Measurements from ENCODE around the gene IFNG-AS1. TPM values are rescaled to one million over a fixed set of nuclear protein-coding genes. Genes with fewer than 3 reads are reported as not detected.

Gene IFNG-AS1
- total and polyA plus RNA-seq, 7 donors = 0.29 TPM; not detected in 6

GRCh38 chr12:67943141-67943892 lies 45.9 kb upstream of the IFNG-AS1 start:
- H3K4me1 ChIP-seq = peaks cover 0 to 41% (median 17%) of the 10 kb centered on the region in 4 donors
- no peaks in the 10 kb centered on the region for H3K27me3 ChIP-seq
- 12 to 16% methylated on average over 5 of the region's 5 CpGs for WGBS, 2 donors
- no peaks in the 10 kb centered on the region for H3K36me3 ChIP-seq
- no peaks in the 10 kb centered on the region for H3K9me3 ChIP-seq
- peak; percentile 30 to 78 (median 64) for TF ChIP-seq CTCF (IDR thresholded peaks at IDR 0.05)
- TF ChIP-seq POLR2A (IDR thresholded peaks at IDR 0.05) = no peak
- TF ChIP-seq EP300 (IDR thresholded peaks at IDR 0.05) = no peak
- TF ChIP-seq POLR2AphosphoS5 (IDR thresholded peaks at IDR 0.05) = no peak
- peak; percentile 80 for DNase-seq
- H3K4me3 ChIP-seq = no peak overlapping the region
- intact Hi-C loops (cut with DNase I) = loop anchor here (1.0 to 5.0 kb wide), 3 partner anchors 293 to 587 kb away; no protein-coding TSS in a partner anchor
- peak overlapping the region in 3 of 4 donors; percentile 21 to 59 (median 48) for H3K27ac ChIP-seq

DNA sequence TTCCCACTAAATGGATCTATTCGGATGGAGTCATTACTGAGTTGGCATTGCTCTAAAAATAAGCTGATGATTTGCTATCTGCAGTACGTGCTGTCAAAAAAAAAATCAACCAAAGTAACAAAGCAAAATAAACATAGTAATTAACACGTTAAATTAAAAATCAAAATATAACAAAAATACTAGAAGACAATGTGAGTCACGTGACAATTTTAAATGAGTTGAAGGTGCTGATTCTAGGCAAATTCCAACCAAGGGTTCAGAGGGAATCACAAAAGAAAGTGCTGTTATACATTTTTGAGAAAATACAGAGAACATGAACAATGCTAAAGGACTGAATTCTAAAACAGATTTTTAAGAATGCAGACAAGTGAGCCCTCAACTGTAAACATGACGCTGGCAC lies 45.2 kb upstream of the IFNG-AS1 start:
- no peaks in the 10 kb centered on the region for H3K9me3 ChIP-seq
- H3K4me1 ChIP-seq = peaks cover 0 to 38% (median 17%) of the 10 kb centered on the region in 4 donors
- intact Hi-C loops (cut with DNase I) = loop anchor here (5.0 kb wide), 1 partner anchor 512 kb away; no protein-coding TSS in a partner anchor
- H3K36me3 ChIP-seq = no peaks in the 10 kb centered on the region
- DNase-seq = no peak
- H3K27me3 ChIP-seq = no peaks in the 10 kb centered on the region
- no peak for TF ChIP-seq CTCF (IDR thresholded peaks at IDR 0.05)
- TF ChIP-seq POLR2AphosphoS5 (IDR thresholded peaks at IDR 0.05) = no peak
- no peak for TF ChIP-seq POLR2A (IDR thresholded peaks at IDR 0.05)
- TF ChIP-seq EP300 (IDR thresholded peaks at IDR 0.05) = no peak
- 70 to 83% methylated on average over 5 of the region's 5 CpGs for WGBS, 2 donors
- H3K27ac ChIP-seq = no peak overlapping the region
- no peak overlapping the region for H3K4me3 ChIP-seq

DNA sequence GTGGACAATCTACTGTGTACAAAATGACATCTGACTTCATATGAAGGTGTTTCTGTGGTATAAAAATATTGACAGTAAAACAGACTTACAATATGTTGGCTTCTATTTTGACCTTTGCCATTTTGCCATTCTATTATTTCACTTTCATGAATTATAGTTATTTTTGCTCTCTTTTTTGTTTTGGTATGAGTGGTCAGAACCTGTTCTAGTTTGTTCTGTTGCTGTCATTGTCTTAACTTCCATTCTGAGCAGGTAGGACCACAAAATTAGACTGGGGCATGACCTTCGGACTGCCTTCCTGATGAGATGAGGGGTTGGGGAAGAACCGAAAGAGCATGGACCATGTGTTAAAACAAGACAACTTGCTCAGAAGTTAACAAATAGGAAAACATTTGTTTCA lies 36.5 kb upstream of the IFNG-AS1 start:
- no peak for DNase-seq
- Histone ChIP-seq H3K4me3 (no peak overlapping the region), H3K27me3 (no peaks in the 10 kb centered on the region), H3K36me3 (no peaks in the 10 kb centered on the region), H3K4me1 (no peaks in the 10 kb centered on the region), H3K27ac (no peak overlapping the region), H3K9me3 (no peaks in the 10 kb centered on the region)
- intact Hi-C loops (cut with DNase I) = no loop called here
- TF ChIP-seq EP300 (IDR thresholded peaks at IDR 0.05) = no peak
- TF ChIP-seq POLR2A (IDR thresholded peaks at IDR 0.05) = no peak
- no peak for TF ChIP-seq CTCF (IDR thresholded peaks at IDR 0.05)
- TF ChIP-seq POLR2AphosphoS5 (IDR thresholded peaks at IDR 0.05) = no peak
- 91 to 95% methylated on average over 2 of the region's 2 CpGs for WGBS, 2 donors

- Histone ChIP-seq H3K4me1 (no peaks in the 10 kb centered on the region), H3K27me3 (no peaks in the 10 kb centered on the region), H3K9me3 (no peaks in the 10 kb centered on the region), H3K27ac (no peak overlapping the region), H3K36me3 (no peaks in the 10 kb centered on the region), H3K4me3 (no peak overlapping the region)
- no peak for TF ChIP-seq POLR2AphosphoS5 (IDR thresholded peaks at IDR 0.05)
- no peak for TF ChIP-seq CTCF (IDR thresholded peaks at IDR 0.05)
- no peak for TF ChIP-seq EP300 (IDR thresholded peaks at IDR 0.05)
- no peak for TF ChIP-seq POLR2A (IDR thresholded peaks at IDR 0.05)
- WGBS, 2 donors = 35 to 64% methylated on average over 4 of the region's 4 CpGs
- intact Hi-C loops (cut with DNase I) = no loop called here
- no peak for DNase-seq
These were observed 31.9 kb upstream of the IFNG-AS1 start for GRCh38 chr12:67957383-67957782.
